Type B pancreatic cell (in vitro differentiated cells): ENCODE measurements around the gene TAF11L13. TPM values are rescaled to one million over a fixed set of nuclear protein-coding genes. Genes with fewer than 3 reads are reported as not detected.
"Not testable (repeated sequence)": the region's sequence is repeated elsewhere in the genome, so short reads cannot be mapped to it uniquely, and the experiment has no call there.

Source experiments
- DNase-seq: peaks from one replicate; pipeline ENCODE4 v3.0.0; 2021; ENCODE audit warnings: mixed read lengths; ENCODE audit not compliant: unreplicated experiment; ENCODE audit errors: extremely low spot score
- H3K27ac Mint-ChIP-seq: 2 replicates; pipeline ENCODE4 v1.8.0; 2021; ENCODE audit warnings: mild to moderate bottlenecking, mixed read lengths
- H3K27me3 Mint-ChIP-seq: 2 replicates; pipeline ENCODE4 v1.8.0; 2021; ENCODE audit warnings: mixed read lengths
- H3K36me3 Mint-ChIP-seq: 2 replicates; pipeline ENCODE4 v1.8.0; 2021; ENCODE audit warnings: mixed read lengths
- H3K4me1 Mint-ChIP-seq: one replicate; pipeline ENCODE4 v1.8.0; 2021; ENCODE audit warnings: mixed read lengths; ENCODE audit not compliant: unreplicated experiment
- H3K4me3 Mint-ChIP-seq: 2 replicates; pipeline ENCODE4 v1.8.0; 2021; ENCODE audit warnings: mild to moderate bottlenecking, mixed read lengths
- H3K9me3 Mint-ChIP-seq: 2 replicates; pipeline ENCODE4 v1.8.0; 2021; ENCODE audit warnings: mixed read lengths
- CTCF ChIP-seq: fragments of 200-600 bp; sonication (generic); conservative IDR thresholded peaks from 2 replicates; pipeline ENCODE4 v1.5.0; 2021; ENCODE audit warnings: antibody characterized with exemption, mild to moderate bottlenecking
- long read RNA-seq: library from polyadenylated mRNA; unstranded; transcript quantifications from one replicate; pipeline ENCODE4 v2.0.0, GENCODE V29; 2020
- total RNA-seq: library from RNA; stranded (reverse); gene quantifications from 2 replicates; pipeline ENCODE4 v1.2.1, GENCODE V29; 2021; ENCODE audit warnings: low replicate concordance

TAF11L13 gene
- not detected in 2 replicates for total RNA-seq
- long read RNA-seq, result 0 reads

- not testable (repeated sequence) for H3K27ac Mint-ChIP-seq, DNase-seq, H3K36me3 Mint-ChIP-seq, H3K4me1 Mint-ChIP-seq, H3K9me3 Mint-ChIP-seq, H3K4me3 Mint-ChIP-seq, H3K27me3 Mint-ChIP-seq
These were observed at the start of gene TAF11L13 for GRCh38 chr5:17631788-17632187. TAF11L13 (plus strand) TSS chr5:17632088.

- not testable (repeated sequence) for H3K36me3 Mint-ChIP-seq, H3K4me1 Mint-ChIP-seq, H3K9me3 Mint-ChIP-seq, H3K4me3 Mint-ChIP-seq, H3K27ac Mint-ChIP-seq, DNase-seq, H3K27me3 Mint-ChIP-seq
These were observed 46.2 kb upstream of the TAF11L13 start, which contains the start of gene TAF11L7 for GRCh38 chr5:17585658-17586057. TAF11L7 (minus strand) TSS chr5:17585758.

- H3K27me3 Mint-ChIP-seq, H3K9me3 Mint-ChIP-seq, H3K4me1 Mint-ChIP-seq, H3K27ac Mint-ChIP-seq, H3K4me3 Mint-ChIP-seq, H3K36me3 Mint-ChIP-seq, DNase-seq: not testable (repeated sequence)
These were observed 41.0 kb upstream of the TAF11L13 start, which contains the start of gene TAF11L8 for GRCh38 chr5:17590860-17591259. TAF11L8 (minus strand) TSS chr5:17590960.

- H3K4me3 Mint-ChIP-seq, H3K27ac Mint-ChIP-seq, H3K27me3 Mint-ChIP-seq, H3K36me3 Mint-ChIP-seq, H3K9me3 Mint-ChIP-seq, H3K4me1 Mint-ChIP-seq: not testable (repeated sequence)
- peak; percentile 81 for DNase-seq
These were observed 37.6 kb upstream of the TAF11L13 start, which contains the start of gene TAF11L9 for GRCh38 chr5:17594255-17594654. TAF11L9 (minus strand) TSS chr5:17594394.

- H3K36me3 Mint-ChIP-seq, H3K27me3 Mint-ChIP-seq, DNase-seq, H3K27ac Mint-ChIP-seq, H3K9me3 Mint-ChIP-seq, H3K4me1 Mint-ChIP-seq, H3K4me3 Mint-ChIP-seq: not testable (repeated sequence)
These were observed 34.2 kb upstream of the TAF11L13 start, which contains the start of gene TAF11L10 for GRCh38 chr5:17597728-17598127. TAF11L10 (minus strand) TSS chr5:17597828.

- not testable (repeated sequence) for DNase-seq, H3K4me3 Mint-ChIP-seq, H3K4me1 Mint-ChIP-seq, H3K27ac Mint-ChIP-seq, H3K27me3 Mint-ChIP-seq, H3K36me3 Mint-ChIP-seq, H3K9me3 Mint-ChIP-seq
These were observed 28.0 kb upstream of the TAF11L13 start, which contains the start of gene TAF11L11 for GRCh38 chr5:17603880-17604279. TAF11L11 (plus strand) TSS chr5:17604183.

GRCh38 chr5:17604951-17605350 is 26.9 kb upstream of the TAF11L13 start:
- no peak for TF ChIP-seq CTCF
- Mint-ChIP-seq H3K27me3 (no peaks in the 10 kb centered on the region), H3K4me1 (no peaks in the 10 kb centered on the region), H3K9me3 (no peaks in the 10 kb centered on the region), H3K4me3 (no peak overlapping the region), H3K36me3 (no peaks in the 10 kb centered on the region), H3K27ac (no peak overlapping the region)
- no peak for DNase-seq

- not testable (repeated sequence) for H3K4me1 Mint-ChIP-seq, H3K27me3 Mint-ChIP-seq, H3K4me3 Mint-ChIP-seq, H3K36me3 Mint-ChIP-seq, H3K9me3 Mint-ChIP-seq, DNase-seq, H3K27ac Mint-ChIP-seq
These were observed 24.4 kb upstream of the TAF11L13 start for GRCh38 chr5:17607461-17607860.

GRCh38 chr5:17610092-17610491 is 21.8 kb upstream of the TAF11L13 start, which contains the start of gene TAF11L12:
TAF11L12 (plus strand) TSS chr5:17610392.
- H3K4me3 Mint-ChIP-seq, H3K27ac Mint-ChIP-seq: not testable (repeated sequence)

More at GRCh38 chr5:17610092-17610491, 21.8 kb upstream of the TAF11L13 start, which contains the start of gene TAF11L12:
- not testable (repeated sequence) for H3K4me1 Mint-ChIP-seq, H3K9me3 Mint-ChIP-seq, DNase-seq, H3K27me3 Mint-ChIP-seq, H3K36me3 Mint-ChIP-seq
